Measurements from ENCODE around the gene LRRC3. TPM values are rescaled to one million over a fixed set of nuclear protein-coding genes. Genes with fewer than 3 reads are reported as not detected.
"Not testable (repeated sequence)": the region's sequence is repeated elsewhere in the genome, so short reads cannot be mapped to it uniquely, and the experiment has no call there.

Gene LRRC3
- total RNA-seq, 1 donor from 2014 or later: 2.2 TPM

GRCh38 chr21:44498280-44499210 lies 43.2 kb downstream of the LRRC3 start:
- intact Hi-C loops (cut with micrococcal nuclease): no loop called here
- Mint-ChIP-seq H3K27me3 (ENCODE audit: low read depth) (peaks cover 3% of the 10 kb centered on the region), H3K27ac (no peak overlapping the region), H3K4me3 (ENCODE audit: low read depth) (no peak overlapping the region), H3K9me3 (no peaks in the 10 kb centered on the region), H3K36me3 (ENCODE audit: low read depth) (no peaks in the 10 kb centered on the region), H3K4me1 (ENCODE audit: low read depth) (no peaks in the 10 kb centered on the region)
- no peak for DNase-seq (ENCODE audit: low spot score)

- intact Hi-C loops (cut with micrococcal nuclease): no loop called here
These were observed 43.9 kb downstream of the LRRC3 start for GRCh38 chr21:44499211-44499560.

GRCh38 chr21:44499631-44500030 lies 44.3 kb downstream of the LRRC3 start:
- H3K9me3 Mint-ChIP-seq: no peaks in the 10 kb centered on the region
- no peaks in the 10 kb centered on the region for H3K36me3 Mint-ChIP-seq (ENCODE audit: low read depth)
- no peak for DNase-seq (ENCODE audit: low spot score)
- intact Hi-C loops (cut with micrococcal nuclease): no loop called here
- peaks cover 3% of the 10 kb centered on the region for H3K27me3 Mint-ChIP-seq (ENCODE audit: low read depth)
- no peaks in the 10 kb centered on the region for H3K4me1 Mint-ChIP-seq (ENCODE audit: low read depth)
- H3K27ac Mint-ChIP-seq: no peak overlapping the region
- H3K4me3 Mint-ChIP-seq (ENCODE audit: low read depth): no peak overlapping the region

More at GRCh38 chr21:44499211-44499560, 43.9 kb downstream of the LRRC3 start:
- Mint-ChIP-seq H3K9me3 (no peaks in the 10 kb centered on the region), H3K4me1 (ENCODE audit: low read depth) (no peaks in the 10 kb centered on the region), H3K4me3 (ENCODE audit: low read depth) (no peak overlapping the region), H3K36me3 (ENCODE audit: low read depth) (no peaks in the 10 kb centered on the region), H3K27ac (no peak overlapping the region), H3K27me3 (ENCODE audit: low read depth) (peaks cover 3% of the 10 kb centered on the region)
- DNase-seq (ENCODE audit: low spot score): no peak

GRCh38 chr21:44500111-44500510 lies 44.8 kb downstream of the LRRC3 start:
- H3K27me3 Mint-ChIP-seq (ENCODE audit: low read depth): peaks cover 3% of the 10 kb centered on the region
- no peak overlapping the region for H3K4me3 Mint-ChIP-seq (ENCODE audit: low read depth)
- no peak overlapping the region for H3K27ac Mint-ChIP-seq
- intact Hi-C loops (cut with micrococcal nuclease): no loop called here
- no peaks in the 10 kb centered on the region for H3K36me3 Mint-ChIP-seq (ENCODE audit: low read depth)
- H3K9me3 Mint-ChIP-seq: no peaks in the 10 kb centered on the region
- H3K4me1 Mint-ChIP-seq (ENCODE audit: low read depth): no peaks in the 10 kb centered on the region
- DNase-seq (ENCODE audit: low spot score): no peak

GRCh38 chr21:44502171-44502958 lies 47.1 kb downstream of the LRRC3 start:
- Mint-ChIP-seq H3K4me3 (ENCODE audit: low read depth) (no peak overlapping the region), H3K4me1 (ENCODE audit: low read depth) (no peaks in the 10 kb centered on the region), H3K9me3 (no peaks in the 10 kb centered on the region), H3K27ac (no peak overlapping the region), H3K36me3 (ENCODE audit: low read depth) (no peaks in the 10 kb centered on the region), H3K27me3 (ENCODE audit: low read depth) (no peaks in the 10 kb centered on the region)
- DNase-seq (ENCODE audit: low spot score): no peak
- intact Hi-C loops (cut with micrococcal nuclease): no loop called here

GRCh38 chr21:44503006-44503889 lies 47.9 kb downstream of the LRRC3 start:
- H3K36me3 Mint-ChIP-seq (ENCODE audit: low read depth); intact Hi-C loops (cut with micrococcal nuclease); H3K9me3 Mint-ChIP-seq; H3K4me3 Mint-ChIP-seq (ENCODE audit: low read depth); H3K27me3 Mint-ChIP-seq (ENCODE audit: low read depth); DNase-seq (ENCODE audit: low spot score); H3K4me1 Mint-ChIP-seq (ENCODE audit: low read depth); H3K27ac Mint-ChIP-seq: not testable (repeated sequence)

GRCh38 chr21:44503901-44504399 lies 48.6 kb downstream of the LRRC3 start:
- Mint-ChIP-seq H3K36me3 (ENCODE audit: low read depth) (no peaks in the 10 kb centered on the region), H3K9me3 (no peaks in the 10 kb centered on the region), H3K27me3 (ENCODE audit: low read depth) (no peaks in the 10 kb centered on the region), H3K4me3 (ENCODE audit: low read depth) (no peak overlapping the region), H3K4me1 (ENCODE audit: low read depth) (no peaks in the 10 kb centered on the region), H3K27ac (no peak overlapping the region)
- intact Hi-C loops (cut with micrococcal nuclease): no loop called here
- DNase-seq (ENCODE audit: low spot score): no peak

- H3K36me3 Mint-ChIP-seq (ENCODE audit: low read depth): no peaks in the 10 kb centered on the region
- no peak overlapping the region for H3K4me3 Mint-ChIP-seq (ENCODE audit: low read depth)
- H3K9me3 Mint-ChIP-seq: no peaks in the 10 kb centered on the region
- H3K4me1 Mint-ChIP-seq (ENCODE audit: low read depth): no peaks in the 10 kb centered on the region
- no peaks in the 10 kb centered on the region for H3K27me3 Mint-ChIP-seq (ENCODE audit: low read depth)
- intact Hi-C loops (cut with micrococcal nuclease): no loop called here
- no peak overlapping the region for H3K27ac Mint-ChIP-seq
- no peak for DNase-seq (ENCODE audit: low spot score)
These were observed 50.5 kb downstream of the LRRC3 start for GRCh38 chr21:44505673-44506278.

GRCh38 chr21:44506279-44507255 lies 51.3 kb downstream of the LRRC3 start:
- Mint-ChIP-seq H3K27me3 (ENCODE audit: low read depth) (no peaks in the 10 kb centered on the region), H3K4me3 (ENCODE audit: low read depth) (no peak overlapping the region), H3K4me1 (ENCODE audit: low read depth) (no peaks in the 10 kb centered on the region), H3K9me3 (no peaks in the 10 kb centered on the region), H3K36me3 (ENCODE audit: low read depth) (no peaks in the 10 kb centered on the region), H3K27ac (no peak overlapping the region)
- DNase-seq (ENCODE audit: low spot score): no peak
- intact Hi-C loops (cut with micrococcal nuclease): no loop called here

- H3K4me3 Mint-ChIP-seq (ENCODE audit: low read depth): no peak overlapping the region
- DNase-seq (ENCODE audit: low spot score): no peak
- intact Hi-C loops (cut with micrococcal nuclease): no loop called here
- H3K9me3 Mint-ChIP-seq: no peaks in the 10 kb centered on the region
- no peak overlapping the region for H3K27ac Mint-ChIP-seq
- no peaks in the 10 kb centered on the region for H3K36me3 Mint-ChIP-seq (ENCODE audit: low read depth)
- no peaks in the 10 kb centered on the region for H3K27me3 Mint-ChIP-seq (ENCODE audit: low read depth)
- no peaks in the 10 kb centered on the region for H3K4me1 Mint-ChIP-seq (ENCODE audit: low read depth)
These were observed 52.5 kb downstream of the LRRC3 start for GRCh38 chr21:44507673-44508425.

- DNase-seq (ENCODE audit: low spot score): no peak
- no peaks in the 10 kb centered on the region for H3K27me3 Mint-ChIP-seq (ENCODE audit: low read depth)
- H3K9me3 Mint-ChIP-seq: no peaks in the 10 kb centered on the region
- H3K4me1 Mint-ChIP-seq (ENCODE audit: low read depth): no peaks in the 10 kb centered on the region
- H3K27ac Mint-ChIP-seq: no peak overlapping the region
- intact Hi-C loops (cut with micrococcal nuclease): no loop called here
- H3K4me3 Mint-ChIP-seq (ENCODE audit: low read depth): no peak overlapping the region
- no peaks in the 10 kb centered on the region for H3K36me3 Mint-ChIP-seq (ENCODE audit: low read depth)
These were observed 53.1 kb downstream of the LRRC3 start for GRCh38 chr21:44508426-44508710.

Measured in activated T-helper 2 cell treated with anti-CD3 and anti-CD28 coated beads, Interferon-gamma antibody, Interleukin-2, Interleukin-4, amounts not matched to agents 10 μg/mL and 5 μg/mL and 100 μg/mL, durations not matched to agents 14 hours and 24 hours and 36 hours (primary cell).